GM12878 (cell line): Measurements from ENCODE around the gene NMNAT3. TPM values are rescaled to one million over a fixed set of nuclear protein-coding genes. Genes with fewer than 3 reads are reported as not detected.

Source experiments
- ATAC-seq: fragments of 200-7000 bp; cut with Tn5 transposase; 3 replicates; pipeline ENCODE4 v1.9.1; 2020; ENCODE audit warnings: mild to moderate bottlenecking, moderate library complexity
- BruUV-seq: library from RNA; stranded (reverse); fragments of 400-500 nt; replicated peaks from 2 replicates; lab custom pipeline; 2021; lab: Mats Ljungman, UMichigan
- CTCF ChIA-PET: fragments of 300-600 bp; sonication (Branson Sonifier 250); formaldehyde crosslinking; extraction: SDS; loops from one replicate; lab custom pipeline; 2021; ENCODE audit warnings: inconsistent platforms; lab: Yijun Ruan, JAX
- POLR2A ChIA-PET: fragments of 350-600 bp; formaldehyde crosslinking; extraction: SDS; loops from one replicate; lab custom pipeline; 2021; ENCODE audit warnings: inconsistent platforms; lab: Charles Lee
- RAD21 ChIA-PET: fragments of 300-600 bp; sonication (Branson Sonifier 250); formaldehyde crosslinking; loops from one replicate; lab custom pipeline; 2023; ENCODE audit warnings: antibody characterized with exemption; ENCODE audit not compliant: unreplicated experiment; lab: Charles Lee
- SMC1A ChIA-PET: fragments of 300-600 bp; sonication (Branson Sonifier 250); formaldehyde crosslinking; loops from one replicate; lab custom pipeline; 2023; ENCODE audit not compliant: unreplicated experiment, uncharacterized antibody; lab: Charles Lee
- DNase-seq: peaks from one replicate; pipeline ENCODE4 v3.0.0-alpha.2; 2011; ENCODE audit warnings: low read depth, low spot score
- FAIRE-seq: peaks from 3 replicates; lab custom pipeline; 2011; peaks lifted over from hg19 to GRCh38; lab: Jason Lieb, UNC
- H2AFZ ChIP-seq: 2 replicates; pipeline ENCODE4 v1.6.0; 2011; ENCODE audit warnings: low read depth, low read length, control low read depth; ENCODE audit not compliant: control insufficient read depth
- H3K27ac ChIP-seq: 2 replicates; pipeline ENCODE4 v1.5.1; 2011; ENCODE audit warnings: control low read depth; ENCODE audit not compliant: control insufficient read depth, insufficient read depth
- H3K27me3 ChIP-seq, 2 experiments: replicated peaks in 1 of 2; 2 replicates each; pipeline versions ENCODE4 v1.6.0 to v1.6.1; 2011; ENCODE audit warnings: low read length in 1 of 2; ENCODE audit not compliant: control insufficient read depth in 2 of 2, insufficient read depth in 2 of 2
- H3K36me3 ChIP-seq, 2 experiments: 2 replicates each; pipeline ENCODE4 v1.5.1; 2011; ENCODE audit warnings: low read length in 1 of 2; ENCODE audit not compliant: control insufficient read depth in 2 of 2, insufficient read depth in 2 of 2
- H3K4me1 ChIP-seq: 2 replicates; pipeline ENCODE4 v1.6.1; 2011; ENCODE audit warnings: mild to moderate bottlenecking, low read length, moderate library complexity, mixed read lengths; ENCODE audit not compliant: control insufficient read depth, insufficient read depth
- H3K4me2 ChIP-seq: 2 replicates; pipeline ENCODE4 v1.6.0; 2011; ENCODE audit warnings: control low read depth; ENCODE audit not compliant: control insufficient read depth, insufficient read depth
- H3K4me3 ChIP-seq: fragments of 200-600 bp; sonication (generic); 2 replicates; pipeline ENCODE4 v1.5.1; 2016
- H3K79me2 ChIP-seq: 2 replicates; pipeline ENCODE4 v1.6.0; 2011; ENCODE audit warnings: low read length; ENCODE audit not compliant: control insufficient read depth, insufficient read depth
- H3K9ac ChIP-seq: 2 replicates; pipeline ENCODE4 v1.8.0; 2011; ENCODE audit warnings: low read length, control low read depth, mixed read lengths; ENCODE audit not compliant: control insufficient read depth, insufficient read depth
- H3K9me3 ChIP-seq: replicated peaks from 3 replicates; pipeline ENCODE4 v1.5.1; 2011; ENCODE audit warnings: mild to moderate bottlenecking, low read length; ENCODE audit not compliant: control insufficient read depth, insufficient read depth
- H4K20me1 ChIP-seq: 2 replicates; pipeline ENCODE4 v1.6.0; 2011; ENCODE audit not compliant: control insufficient read depth, insufficient read depth
- ATF7 ChIP-seq: fragments of 450-650 bp; IDR thresholded peaks from 2 replicates; pipeline ENCODE4 v1.6.1; 2016; ENCODE audit warnings: low read depth, mild to moderate bottlenecking
- BACH1 ChIP-seq: fragments of 450-650 bp; IDR thresholded peaks from 2 replicates; pipeline ENCODE4 v1.6.1; 2017; ENCODE audit warnings: mild to moderate bottlenecking, borderline replicate concordance
- BRCA1 ChIP-seq: IDR thresholded peaks from 2 replicates; pipeline ENCODE4 v1.6.1; 2011; ENCODE audit warnings: low read depth, low read length, improper control_type of control experiment
- CHD4 ChIP-seq: fragments of 200-600 bp; sonication (generic); IDR thresholded peaks from 2 replicates; pipeline ENCODE4 v1.6.1; 2016; ENCODE audit warnings: mild to moderate bottlenecking
- FOS ChIP-seq: IDR thresholded peaks from 3 replicates; pipeline ENCODE4 v1.6.1; 2011; ENCODE audit warnings: borderline replicate concordance; ENCODE audit not compliant: insufficient read length; ENCODE audit errors: extremely low read depth
- FOXK2 ChIP-seq: fragments of 450-650 bp; IDR thresholded peaks from 2 replicates; pipeline ENCODE4 v1.6.1; 2017; ENCODE audit warnings: mild to moderate bottlenecking, moderate library complexity
- FOXM1 ChIP-seq: IDR thresholded peaks from 2 replicates; pipeline ENCODE4 v1.6.1; 2012; ENCODE audit warnings: low read depth, mild to moderate bottlenecking, inconsistent platforms, low read length, moderate library complexity
- NFIC ChIP-seq: IDR thresholded peaks from 2 replicates; pipeline ENCODE4 v1.6.1; 2012; ENCODE audit warnings: low read depth, mild to moderate bottlenecking, inconsistent platforms, low read length, moderate library complexity
- PAX8 ChIP-seq: fragments of 450-650 bp; IDR thresholded peaks from 2 replicates; pipeline ENCODE4 v1.6.1; 2017; ENCODE audit warnings: mild to moderate bottlenecking, moderate library complexity
- POLR2AphosphoS2 ChIP-seq: IDR thresholded peaks from 2 replicates; pipeline ENCODE4 v1.6.1; 2011; ENCODE audit warnings: low read depth, mild to moderate bottlenecking, low read length, improper control_type of control experiment, moderate library complexity
- TCF7 ChIP-seq: IDR thresholded peaks from 2 replicates; pipeline ENCODE4 v1.6.1; 2014; ENCODE audit warnings: antibody characterized with exemption, borderline replicate concordance
- YY1 ChIP-seq: IDR thresholded peaks from 2 replicates; pipeline ENCODE4 v1.6.1; 2011; ENCODE audit warnings: low read depth, mild to moderate bottlenecking, low read length
- WGBS: methylation state at CpG from one replicate; pipeline ENCODE4 v1.1.6; 2016; ENCODE audit warnings: low lambda C conversion rate; ENCODE audit not compliant: insufficient replicate concordance, insufficient coverage; ENCODE audit errors: missing lambda C conversion rate; 5-methylcytosine and 5-hydroxymethylcytosine counted together
- in situ Hi-C: fragments of 300-500 bp; cut with MboI; formaldehyde crosslinking; loops from 9 replicates; pipeline ENCODE4 v1.14.3; 2018; ENCODE audit warnings: mixed read lengths
- intact Hi-C: fragments of 100-400 bp; cut with micrococcal nuclease; formaldehyde crosslinking; loops from one replicate; pipeline ENCODE4 v1.14.2; 2022; ENCODE audit not compliant: unreplicated experiment
- polyA plus RNA-seq, 11 experiments: library from polyadenylated mRNA; depleted of rRNA in 4 of 11; unstranded in 6 of 11; stranded (reverse) in 5 of 11; fragments of >200 nt; fragmentation: Nextera tagmentation in 4 of 11; fragmentation: Illumina TruSeq in 1 of 11; extraction: Ambion mirVana in 4 of 11; extraction: Trizol in 1 of 11; gene quantifications; 1 replicate in 1 of 11; 2 replicates in 10 of 11; pipeline versions ENCODE4 v1.2.1 to v1.2.3, GENCODE V29; 2011 to 2016; ENCODE audit warnings: inconsistent platforms in 2 of 11, missing spikeins in 2 of 11, low read depth in 1 of 11
- total RNA-seq, 4 experiments: library from RNA; depleted of rRNA in 3 of 4; stranded (reverse); fragments of >200 nt in 3 of 4; fragmentation: Illumina TruSeq in 1 of 4; extraction: Trizol in 1 of 4; gene quantifications; 2 replicates each; pipeline versions ENCODE4 v1.2.1 to v1.2.3, GENCODE V29; 2013 to 2021
- TF ChIP-seq, protein P1 (sequence below): fragments of 450-650 bp; formaldehyde crosslinking; IDR thresholded peaks from 2 replicates; pipeline ENCODE4 v1.5.0; 2022; ENCODE audit warnings: mild to moderate bottlenecking, missing genetic modification characterization
- TF ChIP-seq, protein P2 (sequence below): IDR thresholded peaks from 2 replicates; pipeline ENCODE4 v1.6.1; 2011; ENCODE audit warnings: mild to moderate bottlenecking, low read depth, low read length, moderate library complexity; ENCODE audit not compliant: insufficient replicate concordance
- TF ChIP-seq, protein P3 (sequence below): IDR thresholded peaks from 2 replicates; pipeline ENCODE4 v1.6.1; 2012; ENCODE audit warnings: mild to moderate bottlenecking, low read depth, low read length

The NMNAT3 gene
- total and polyA plus RNA-seq, 10 of the 15 experiments (the other 5 are each of a cell fraction or from before 2014, with no cell fraction given): under 0.01 to 0.92 (median 0.08) TPM; not detected in 4

DNA sequence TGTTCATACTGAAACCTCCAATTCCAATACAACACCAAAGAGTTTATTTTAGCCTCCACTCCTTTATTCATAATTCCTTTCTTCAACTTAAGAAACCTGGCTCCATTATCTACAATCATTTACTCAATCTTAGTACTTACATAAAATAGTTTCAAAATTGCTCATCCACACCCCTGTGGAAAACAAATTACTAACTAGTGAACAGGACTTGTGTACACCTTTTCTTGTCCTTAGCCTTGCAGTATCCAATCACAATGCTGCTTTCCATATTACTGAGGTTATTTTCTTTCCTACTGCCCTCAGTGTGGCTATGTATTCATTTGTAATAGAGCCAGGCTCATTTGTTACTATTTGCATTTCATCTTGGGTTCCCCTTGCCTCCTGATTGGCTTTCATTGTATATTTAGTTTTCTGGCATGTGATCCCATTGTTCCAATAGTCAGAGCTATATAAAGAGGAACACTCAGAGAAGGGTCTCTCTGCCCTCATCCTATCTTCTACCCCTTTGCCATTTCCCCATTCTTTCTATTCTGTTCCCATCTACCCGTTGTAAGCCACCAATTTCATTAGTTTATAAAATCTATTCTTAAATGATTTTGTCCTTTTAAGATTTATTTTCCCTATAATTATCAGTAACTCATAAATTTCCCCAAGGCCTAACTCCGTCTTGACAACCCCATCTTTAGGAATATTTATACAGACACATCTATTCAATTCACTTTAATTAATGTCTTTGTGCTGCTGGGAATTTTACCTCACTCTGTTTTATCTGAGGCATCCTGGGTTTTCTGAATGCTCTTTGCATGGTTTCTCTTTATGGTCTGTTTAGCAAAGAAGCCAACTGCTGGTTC, 70.3 kb downstream of the NMNAT3 start (continued):
- TF ChIP-seq, protein P1, sequence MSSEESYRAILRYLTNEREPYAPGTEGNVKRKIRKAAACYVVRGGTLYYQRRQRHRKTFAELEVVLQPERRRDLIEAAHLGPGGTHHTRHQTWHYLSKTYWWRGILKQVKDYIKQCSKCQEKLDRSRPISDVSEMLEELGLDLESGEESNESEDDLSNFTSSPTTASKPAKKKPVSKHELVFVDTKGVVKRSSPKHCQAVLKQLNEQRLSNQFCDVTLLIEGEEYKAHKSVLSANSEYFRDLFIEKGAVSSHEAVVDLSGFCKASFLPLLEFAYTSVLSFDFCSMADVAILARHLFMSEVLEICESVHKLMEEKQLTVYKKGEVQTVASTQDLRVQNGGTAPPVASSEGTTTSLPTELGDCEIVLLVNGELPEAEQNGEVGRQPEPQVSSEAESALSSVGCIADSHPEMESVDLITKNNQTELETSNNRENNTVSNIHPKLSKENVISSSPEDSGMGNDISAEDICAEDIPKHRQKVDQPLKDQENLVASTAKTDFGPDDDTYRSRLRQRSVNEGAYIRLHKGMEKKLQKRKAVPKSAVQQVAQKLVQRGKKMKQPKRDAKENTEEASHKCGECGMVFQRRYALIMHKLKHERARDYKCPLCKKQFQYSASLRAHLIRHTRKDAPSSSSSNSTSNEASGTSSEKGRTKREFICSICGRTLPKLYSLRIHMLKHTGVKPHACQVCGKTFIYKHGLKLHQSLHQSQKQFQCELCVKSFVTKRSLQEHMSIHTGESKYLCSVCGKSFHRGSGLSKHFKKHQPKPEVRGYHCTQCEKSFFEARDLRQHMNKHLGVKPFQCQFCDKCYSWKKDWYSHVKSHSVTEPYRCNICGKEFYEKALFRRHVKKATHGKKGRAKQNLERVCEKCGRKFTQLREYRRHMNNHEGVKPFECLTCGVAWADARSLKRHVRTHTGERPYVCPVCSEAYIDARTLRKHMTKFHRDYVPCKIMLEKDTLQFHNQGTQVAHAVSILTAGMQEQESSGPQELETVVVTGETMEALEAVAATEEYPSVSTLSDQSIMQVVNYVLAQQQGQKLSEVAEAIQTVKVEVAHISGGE (CRISPR knock-in tag): no peak
- TF ChIP-seq CHD4: no peak

DNA sequence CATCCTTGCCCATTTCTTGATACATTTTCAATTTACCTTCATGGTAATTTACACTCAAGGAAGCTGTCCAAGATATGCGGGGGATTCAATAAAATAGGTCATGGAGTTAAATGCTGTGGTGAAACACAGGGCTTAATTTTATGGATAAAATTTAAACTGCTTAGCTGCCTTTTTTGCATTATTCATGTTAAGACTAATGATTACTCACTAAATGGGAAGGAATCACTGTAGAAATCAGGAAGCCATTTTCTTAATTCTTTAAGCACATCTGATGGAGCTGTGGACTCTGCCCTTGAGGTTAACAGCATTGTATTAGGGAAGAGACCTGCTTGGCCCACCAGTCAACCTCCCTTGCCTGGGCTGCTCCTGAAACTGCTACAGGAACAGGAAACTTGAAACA, 75.8 kb downstream of the NMNAT3 start:
- Histone ChIP-seq H3K4me3 (no peak overlapping the region), H2AFZ (no peak overlapping the region), H3K27me3 (no peaks in the 10 kb centered on the region), H3K4me2 (no peak overlapping the region), H3K9ac (no peak overlapping the region), H3K27ac (no peak overlapping the region), H3K9me3 (no peaks in the 10 kb centered on the region), H4K20me1 (no peaks in the 10 kb centered on the region), H3K36me3 (no peaks in the 10 kb centered on the region), H3K4me1 (no peaks in the 10 kb centered on the region), H3K79me2 (no peaks in the 10 kb centered on the region)
- ATAC-seq: no peak
- DNase-seq: no peak
- CTCF ChIA-PET: no interaction called here
- intact Hi-C loops (no loop called here), in situ Hi-C loops (no loop called here)
- SMC1A ChIA-PET: no interaction called here
- POLR2A ChIA-PET: no interaction called here
- 100% methylated on average over 1 of the region's 1 CpG for WGBS
- RAD21 ChIA-PET: no interaction called here
- no peak for FAIRE-seq
- BruUV-seq: no TSS peak
- no peak for TF ChIP-seq ATF7
- no peak for TF ChIP-seq TCF7
- TF ChIP-seq PAX8: no peak
- TF ChIP-seq, protein P2, sequence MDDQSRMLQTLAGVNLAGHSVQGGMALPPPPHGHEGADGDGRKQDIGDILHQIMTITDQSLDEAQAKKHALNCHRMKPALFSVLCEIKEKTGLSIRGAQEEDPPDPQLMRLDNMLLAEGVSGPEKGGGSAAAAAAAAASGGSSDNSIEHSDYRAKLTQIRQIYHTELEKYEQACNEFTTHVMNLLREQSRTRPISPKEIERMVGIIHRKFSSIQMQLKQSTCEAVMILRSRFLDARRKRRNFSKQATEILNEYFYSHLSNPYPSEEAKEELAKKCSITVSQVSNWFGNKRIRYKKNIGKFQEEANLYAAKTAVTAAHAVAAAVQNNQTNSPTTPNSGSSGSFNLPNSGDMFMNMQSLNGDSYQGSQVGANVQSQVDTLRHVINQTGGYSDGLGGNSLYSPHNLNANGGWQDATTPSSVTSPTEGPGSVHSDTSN: no peak
- no peak for TF ChIP-seq BACH1
- TF ChIP-seq BRCA1: no peak
- no peak for TF ChIP-seq POLR2AphosphoS2
- TF ChIP-seq FOXM1: no peak
- TF ChIP-seq, protein P3, sequence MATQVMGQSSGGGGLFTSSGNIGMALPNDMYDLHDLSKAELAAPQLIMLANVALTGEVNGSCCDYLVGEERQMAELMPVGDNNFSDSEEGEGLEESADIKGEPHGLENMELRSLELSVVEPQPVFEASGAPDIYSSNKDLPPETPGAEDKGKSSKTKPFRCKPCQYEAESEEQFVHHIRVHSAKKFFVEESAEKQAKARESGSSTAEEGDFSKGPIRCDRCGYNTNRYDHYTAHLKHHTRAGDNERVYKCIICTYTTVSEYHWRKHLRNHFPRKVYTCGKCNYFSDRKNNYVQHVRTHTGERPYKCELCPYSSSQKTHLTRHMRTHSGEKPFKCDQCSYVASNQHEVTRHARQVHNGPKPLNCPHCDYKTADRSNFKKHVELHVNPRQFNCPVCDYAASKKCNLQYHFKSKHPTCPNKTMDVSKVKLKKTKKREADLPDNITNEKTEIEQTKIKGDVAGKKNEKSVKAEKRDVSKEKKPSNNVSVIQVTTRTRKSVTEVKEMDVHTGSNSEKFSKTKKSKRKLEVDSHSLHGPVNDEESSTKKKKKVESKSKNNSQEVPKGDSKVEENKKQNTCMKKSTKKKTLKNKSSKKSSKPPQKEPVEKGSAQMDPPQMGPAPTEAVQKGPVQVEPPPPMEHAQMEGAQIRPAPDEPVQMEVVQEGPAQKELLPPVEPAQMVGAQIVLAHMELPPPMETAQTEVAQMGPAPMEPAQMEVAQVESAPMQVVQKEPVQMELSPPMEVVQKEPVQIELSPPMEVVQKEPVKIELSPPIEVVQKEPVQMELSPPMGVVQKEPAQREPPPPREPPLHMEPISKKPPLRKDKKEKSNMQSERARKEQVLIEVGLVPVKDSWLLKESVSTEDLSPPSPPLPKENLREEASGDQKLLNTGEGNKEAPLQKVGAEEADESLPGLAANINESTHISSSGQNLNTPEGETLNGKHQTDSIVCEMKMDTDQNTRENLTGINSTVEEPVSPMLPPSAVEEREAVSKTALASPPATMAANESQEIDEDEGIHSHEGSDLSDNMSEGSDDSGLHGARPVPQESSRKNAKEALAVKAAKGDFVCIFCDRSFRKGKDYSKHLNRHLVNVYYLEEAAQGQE: no peak
- TF ChIP-seq YY1: no peak
- no peak for TF ChIP-seq FOXK2
- no peak for TF ChIP-seq NFIC
- TF ChIP-seq FOS: no peak
